ENCODE results near the gene NANS. TPM values are rescaled to one million over a fixed set of nuclear protein-coding genes. Genes with fewer than 3 reads are reported as not detected.

NANS gene
- total and polyA plus RNA-seq, 4 donors: 39.2 to 57.1 (median 44.0) TPM

GRCh38 chr9:98095401-98095800 is 38.9 kb downstream of the NANS start:
- H3K36me3 ChIP-seq (ENCODE audit: control insufficient read depth in 1 of 2, insufficient read depth in 2 of 2, low read length in 1 of 2): no peaks in the 10 kb centered on the region

DNA sequence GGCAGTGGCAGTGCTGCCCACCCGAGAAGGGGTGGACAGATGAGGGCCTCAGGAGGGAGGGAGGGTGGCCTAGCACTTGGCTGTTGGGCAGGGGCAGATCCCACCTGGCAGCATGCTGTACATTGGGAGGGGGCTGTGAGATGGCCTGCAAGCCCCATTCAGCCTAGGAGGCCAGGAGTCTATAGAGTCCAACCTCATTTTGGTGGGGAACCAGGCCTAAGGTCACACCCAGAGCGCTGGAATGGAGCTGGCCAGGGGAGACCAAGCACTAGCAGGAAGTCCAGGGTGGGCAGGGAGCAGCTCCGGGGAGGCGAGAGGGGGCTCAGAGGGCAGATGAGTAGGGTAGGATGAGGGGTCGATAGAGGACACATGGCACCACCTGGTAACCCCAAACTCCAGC is 39.6 kb downstream of the NANS start:
- 95 to 98% methylated on average over 5 of the region's 5 CpGs for WGBS, 2 donors
- H3K27me3 ChIP-seq (ENCODE audit: control insufficient read depth in 1 of 2, insufficient read depth in 2 of 2, low read length in 1 of 2): no peaks in the 10 kb centered on the region
- H3K27ac ChIP-seq (ENCODE audit: low read depth in 1 of 2, low read length in 2 of 2): no peak overlapping the region
- no peak overlapping the region for H3K4me3 ChIP-seq (ENCODE audit: low read length in 2 of 2)
- DNase-seq (no peak), ATAC-seq (ENCODE audit: low FRiP score) (no peak)
- no peaks in the 10 kb centered on the region for H3K4me1 ChIP-seq (ENCODE audit: control insufficient read depth in 1 of 2, insufficient read depth in 2 of 2, low read length in 2 of 2)
- H3K36me3 ChIP-seq (ENCODE audit: control insufficient read depth in 1 of 2, insufficient read depth in 2 of 2, low read length in 1 of 2): no peaks in the 10 kb centered on the region
- intact Hi-C loops (cut with DNase I): no loop called here
- no peaks in the 10 kb centered on the region for H3K9me3 ChIP-seq (ENCODE audit: control insufficient read depth, low read length)

More at GRCh38 chr9:98095401-98095800, 38.9 kb downstream of the NANS start:
- H3K4me1 ChIP-seq (ENCODE audit: control insufficient read depth in 1 of 2, insufficient read depth in 2 of 2, low read length in 2 of 2): no peaks in the 10 kb centered on the region
- no peak for ATAC-seq (ENCODE audit: low FRiP score)
- H3K4me3 ChIP-seq (ENCODE audit: low read length in 2 of 2): no peak overlapping the region
- H3K9me3 ChIP-seq (ENCODE audit: control insufficient read depth, low read length): no peaks in the 10 kb centered on the region
- no peaks in the 10 kb centered on the region for H3K27me3 ChIP-seq (ENCODE audit: control insufficient read depth in 1 of 2, insufficient read depth in 2 of 2, low read length in 1 of 2)
- intact Hi-C loops (cut with DNase I): no loop called here
- H3K27ac ChIP-seq (ENCODE audit: low read depth in 1 of 2, low read length in 2 of 2): no peak overlapping the region
- whole genome bisulfite sequencing, 2 donors: 92 to 94% methylated on average over 7 of the region's 7 CpGs
- no peak for DNase-seq

DNA sequence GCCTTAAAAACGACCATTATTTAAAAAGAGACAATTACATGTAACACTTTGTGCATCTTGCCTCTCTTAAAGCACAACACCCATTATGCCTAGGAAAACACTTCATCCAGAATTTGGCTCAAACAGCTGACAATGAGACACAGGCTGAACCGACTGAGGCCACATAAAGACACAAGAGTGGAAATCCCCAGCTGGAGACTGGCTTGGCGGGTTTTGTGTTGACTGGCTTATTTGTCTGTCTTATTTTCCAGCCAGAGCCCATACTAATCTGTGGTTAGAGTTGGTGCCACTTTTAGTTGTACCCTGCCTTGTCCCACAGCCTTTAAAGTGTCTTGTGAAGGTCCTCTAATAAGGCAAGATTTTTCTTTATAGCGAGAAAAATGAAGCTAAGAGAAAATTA is 41.3 kb downstream of the NANS start:
- H3K4me1 ChIP-seq (ENCODE audit: control insufficient read depth in 1 of 2, insufficient read depth in 2 of 2, low read length in 2 of 2): no peaks in the 10 kb centered on the region
- no peaks in the 10 kb centered on the region for H3K27me3 ChIP-seq (ENCODE audit: control insufficient read depth in 1 of 2, insufficient read depth in 2 of 2, low read length in 1 of 2)
- no peak for ATAC-seq (ENCODE audit: low FRiP score)
- 75 to 82% methylated on average over 4 of the region's 4 CpGs for WGBS, 2 donors
- H3K4me3 ChIP-seq (ENCODE audit: low read length in 2 of 2): no peak overlapping the region
- no peak for DNase-seq
- no peaks in the 10 kb centered on the region for H3K9me3 ChIP-seq (ENCODE audit: control insufficient read depth, low read length)
- no peaks in the 10 kb centered on the region for H3K36me3 ChIP-seq (ENCODE audit: control insufficient read depth in 1 of 2, insufficient read depth in 2 of 2, low read length in 1 of 2)
- intact Hi-C loops (cut with DNase I): no loop called here
- no peak overlapping the region for H3K27ac ChIP-seq (ENCODE audit: low read depth in 1 of 2, low read length in 2 of 2)

DNA sequence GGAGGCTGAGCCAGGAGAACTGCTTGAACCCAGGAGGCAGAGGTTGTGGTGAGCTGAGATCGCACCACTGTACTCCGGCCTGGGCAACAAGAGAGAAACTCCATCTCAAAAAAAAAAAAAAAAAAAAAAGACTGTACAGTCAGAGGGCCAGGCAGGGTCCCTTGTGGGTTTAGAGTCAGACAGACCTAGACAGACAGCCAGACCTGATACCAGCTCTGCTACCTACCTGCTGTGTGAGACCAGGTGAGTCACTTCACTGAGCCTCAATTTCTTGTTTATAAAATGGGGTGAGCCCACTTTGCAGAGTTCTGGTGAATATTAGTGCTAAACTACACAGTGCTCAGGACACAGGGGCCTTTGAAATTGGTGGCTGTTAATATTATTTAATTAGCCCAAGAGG is 42.8 kb downstream of the NANS start:
- Histone ChIP-seq H3K27me3 (ENCODE audit: control insufficient read depth in 1 of 2, insufficient read depth in 2 of 2, low read length in 1 of 2) (no peaks in the 10 kb centered on the region), H3K4me3 (ENCODE audit: low read length in 2 of 2) (no peak overlapping the region), H3K4me1 (ENCODE audit: control insufficient read depth in 1 of 2, insufficient read depth in 2 of 2, low read length in 2 of 2) (no peaks in the 10 kb centered on the region), H3K9me3 (ENCODE audit: control insufficient read depth, low read length) (no peaks in the 10 kb centered on the region), H3K36me3 (ENCODE audit: control insufficient read depth in 1 of 2, insufficient read depth in 2 of 2, low read length in 1 of 2) (no peaks in the 10 kb centered on the region), H3K27ac (ENCODE audit: low read depth in 1 of 2, low read length in 2 of 2) (no peak overlapping the region)
- DNase-seq (peak in 1 of 2 donors; percentile 23), ATAC-seq (ENCODE audit: low FRiP score) (no peak)
- WGBS, 2 donors: 87 to 97% methylated on average over 2 of the region's 2 CpGs
- intact Hi-C loops (cut with DNase I): no loop called here

GRCh38 chr9:98099898-98100297 is 43.4 kb downstream of the NANS start:
- H3K4me1 ChIP-seq (ENCODE audit: control insufficient read depth in 1 of 2, insufficient read depth in 2 of 2, low read length in 2 of 2): no peaks in the 10 kb centered on the region
- no peaks in the 10 kb centered on the region for H3K9me3 ChIP-seq (ENCODE audit: control insufficient read depth, low read length)
- H3K27me3 ChIP-seq (ENCODE audit: control insufficient read depth in 1 of 2, insufficient read depth in 2 of 2, low read length in 1 of 2): no peaks in the 10 kb centered on the region
- H3K4me3 ChIP-seq (ENCODE audit: low read length in 2 of 2): no peak overlapping the region
- H3K27ac ChIP-seq (ENCODE audit: low read depth in 1 of 2, low read length in 2 of 2): no peak overlapping the region
- ATAC-seq (ENCODE audit: low FRiP score) (no peak), DNase-seq (peak in 1 of 2 donors; percentile 21)
- no peaks in the 10 kb centered on the region for H3K36me3 ChIP-seq (ENCODE audit: control insufficient read depth in 1 of 2, insufficient read depth in 2 of 2, low read length in 1 of 2)
- 64% methylated on average over 5 of the region's 5 CpGs for WGBS, 2 donors
- intact Hi-C loops (cut with DNase I): no loop called here

DNA sequence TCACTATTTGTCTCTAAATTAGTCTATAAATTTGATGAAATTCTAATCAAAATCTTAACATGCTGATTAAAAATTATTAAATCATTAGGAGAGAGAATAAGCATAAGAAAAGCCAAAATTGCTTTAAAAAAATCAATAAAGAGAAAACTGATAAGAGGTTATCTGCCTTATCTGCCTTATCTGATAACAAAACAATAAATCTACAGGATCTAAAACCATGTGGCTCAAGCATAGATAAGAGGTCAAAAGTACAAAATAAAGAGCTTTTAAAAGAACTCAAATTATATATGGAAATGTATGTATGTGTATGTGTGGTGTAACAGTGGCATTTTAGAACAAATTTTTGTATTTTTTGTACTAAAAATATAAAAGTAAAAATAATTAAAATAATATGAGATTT is 43.9 kb downstream of the NANS start:
- H3K9me3 ChIP-seq (ENCODE audit: control insufficient read depth, low read length): no peaks in the 10 kb centered on the region
- no peak overlapping the region for H3K27ac ChIP-seq (ENCODE audit: low read depth in 1 of 2, low read length in 2 of 2)
- ATAC-seq (ENCODE audit: low FRiP score) (no peak), DNase-seq (no peak)
- intact Hi-C loops (cut with DNase I): no loop called here
- no peak overlapping the region for H3K4me3 ChIP-seq (ENCODE audit: low read length in 2 of 2)
- H3K36me3 ChIP-seq (ENCODE audit: control insufficient read depth in 1 of 2, insufficient read depth in 2 of 2, low read length in 1 of 2): no peaks in the 10 kb centered on the region
- no peaks in the 10 kb centered on the region for H3K4me1 ChIP-seq (ENCODE audit: control insufficient read depth in 1 of 2, insufficient read depth in 2 of 2, low read length in 2 of 2)
- no peaks in the 10 kb centered on the region for H3K27me3 ChIP-seq (ENCODE audit: control insufficient read depth in 1 of 2, insufficient read depth in 2 of 2, low read length in 1 of 2)

DNA sequence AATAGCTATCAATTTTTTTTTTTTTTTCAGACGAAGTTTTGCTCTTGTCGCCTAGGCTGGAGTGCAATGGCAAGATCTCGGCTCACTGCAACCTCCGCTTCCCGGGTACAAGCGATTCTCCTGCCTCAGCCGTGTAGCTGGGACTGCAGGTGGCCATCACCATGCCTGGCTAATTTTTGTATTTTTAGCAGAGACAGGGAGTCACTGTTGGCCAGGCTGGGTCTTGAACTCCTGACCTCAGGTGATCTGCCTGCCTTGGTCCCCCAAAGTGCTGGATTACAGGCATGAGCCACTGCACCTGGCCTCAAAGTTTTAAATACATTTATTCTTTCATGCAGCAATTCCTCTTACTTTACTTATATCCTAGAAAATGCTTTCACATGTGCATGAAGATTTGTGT is 44.9 kb downstream of the NANS start:
- Histone ChIP-seq H3K27me3 (ENCODE audit: control insufficient read depth in 1 of 2, insufficient read depth in 2 of 2, low read length in 1 of 2) (no peaks in the 10 kb centered on the region), H3K36me3 (ENCODE audit: control insufficient read depth in 1 of 2, insufficient read depth in 2 of 2, low read length in 1 of 2) (no peaks in the 10 kb centered on the region), H3K4me1 (ENCODE audit: control insufficient read depth in 1 of 2, insufficient read depth in 2 of 2, low read length in 2 of 2) (no peaks in the 10 kb centered on the region), H3K4me3 (ENCODE audit: low read length in 2 of 2) (no peak overlapping the region), H3K9me3 (ENCODE audit: control insufficient read depth, low read length) (no peaks in the 10 kb centered on the region), H3K27ac (ENCODE audit: low read depth in 1 of 2, low read length in 2 of 2) (no peak overlapping the region)
- ATAC-seq (ENCODE audit: low FRiP score): no peak
- intact Hi-C loops (cut with DNase I): no loop called here
- DNase-seq: no peak
- 93% methylated on average over 7 of the region's 7 CpGs for WGBS, 2 donors

DNA sequence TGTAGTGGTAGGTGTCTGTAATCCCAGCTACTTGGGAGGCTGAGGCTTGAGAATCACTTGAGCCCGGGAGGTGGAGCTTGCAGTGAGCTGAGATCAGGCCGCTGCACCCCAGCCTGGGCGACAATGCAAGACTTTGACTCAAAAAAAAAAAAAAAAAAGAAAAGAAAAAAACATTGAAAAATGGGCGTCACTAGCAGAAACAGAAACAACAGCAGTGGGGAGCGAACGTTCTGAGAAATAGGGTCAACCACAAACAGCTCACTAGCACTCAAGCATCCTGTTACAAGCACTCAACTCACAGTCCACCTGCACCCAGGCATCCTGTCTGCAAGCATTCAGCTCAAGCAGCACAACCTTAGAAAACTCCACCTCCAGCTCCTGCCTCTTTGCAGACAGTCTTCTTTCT is 45.3 kb downstream of the NANS start:
- WGBS, 2 donors: 27 to 41% methylated on average over 6 of the region's 6 CpGs
- H3K27me3 ChIP-seq (ENCODE audit: control insufficient read depth in 1 of 2, insufficient read depth in 2 of 2, low read length in 1 of 2): no peaks in the 10 kb centered on the region
- H3K4me1 ChIP-seq (ENCODE audit: control insufficient read depth in 1 of 2, insufficient read depth in 2 of 2, low read length in 2 of 2): no peaks in the 10 kb centered on the region
- ATAC-seq (ENCODE audit: low FRiP score) (no peak), DNase-seq (no peak)
- H3K4me3 ChIP-seq (ENCODE audit: low read length in 2 of 2): no peak overlapping the region
- H3K9me3 ChIP-seq (ENCODE audit: control insufficient read depth, low read length): no peaks in the 10 kb centered on the region
- H3K27ac ChIP-seq (ENCODE audit: low read depth in 1 of 2, low read length in 2 of 2): no peak overlapping the region
- no peaks in the 10 kb centered on the region for H3K36me3 ChIP-seq (ENCODE audit: control insufficient read depth in 1 of 2, insufficient read depth in 2 of 2, low read length in 1 of 2)
- intact Hi-C loops (cut with DNase I): no loop called here

DNA sequence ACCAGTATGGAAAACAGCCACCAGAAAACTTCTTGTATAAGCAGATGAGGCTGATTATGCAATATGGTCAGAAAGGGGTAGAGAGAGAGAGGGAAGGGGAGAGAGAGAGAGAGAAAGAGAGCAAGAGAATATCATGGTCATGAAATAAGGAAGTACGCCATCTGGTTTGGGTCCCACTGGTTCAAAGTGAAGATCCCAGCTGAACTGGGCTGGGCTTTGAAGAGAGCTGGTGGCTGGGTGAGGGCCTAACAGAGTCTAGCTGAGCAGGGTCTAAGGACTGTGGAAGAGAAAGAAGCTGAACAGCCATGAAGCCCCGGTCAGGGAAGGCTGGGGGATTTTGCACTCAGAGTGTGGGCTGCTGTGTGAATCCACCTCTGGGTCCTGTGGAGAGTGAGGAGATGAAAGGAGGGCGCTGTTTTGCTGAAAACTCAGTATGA is 47.9 kb downstream of the NANS start:
- intact Hi-C loops (cut with DNase I): no loop called here
- H3K9me3 ChIP-seq (ENCODE audit: control insufficient read depth, low read length): no peaks in the 10 kb centered on the region
- H3K36me3 ChIP-seq (ENCODE audit: control insufficient read depth in 1 of 2, insufficient read depth in 2 of 2, low read length in 1 of 2): no peaks in the 10 kb centered on the region
- ATAC-seq (ENCODE audit: low FRiP score) (no peak), DNase-seq (peak in 1 of 2 donors; percentile 30)
- no peak overlapping the region for H3K4me3 ChIP-seq (ENCODE audit: low read length in 2 of 2)
- 83 to 89% methylated on average over 3 of the region's 3 CpGs for WGBS, 2 donors
- no peak overlapping the region for H3K27ac ChIP-seq (ENCODE audit: low read depth in 1 of 2, low read length in 2 of 2)
- H3K4me1 ChIP-seq (ENCODE audit: control insufficient read depth in 1 of 2, insufficient read depth in 2 of 2, low read length in 2 of 2): no peaks in the 10 kb centered on the region
- no peaks in the 10 kb centered on the region for H3K27me3 ChIP-seq (ENCODE audit: control insufficient read depth in 1 of 2, insufficient read depth in 2 of 2, low read length in 1 of 2)

Measured in aorta (tissue), 5 donors.